ENCODE results near the gene ALDOC.
A peak's percentile ranks its signal among the peaks of the same experiment; 100 is the strongest.

ALDOC gene

DNA sequence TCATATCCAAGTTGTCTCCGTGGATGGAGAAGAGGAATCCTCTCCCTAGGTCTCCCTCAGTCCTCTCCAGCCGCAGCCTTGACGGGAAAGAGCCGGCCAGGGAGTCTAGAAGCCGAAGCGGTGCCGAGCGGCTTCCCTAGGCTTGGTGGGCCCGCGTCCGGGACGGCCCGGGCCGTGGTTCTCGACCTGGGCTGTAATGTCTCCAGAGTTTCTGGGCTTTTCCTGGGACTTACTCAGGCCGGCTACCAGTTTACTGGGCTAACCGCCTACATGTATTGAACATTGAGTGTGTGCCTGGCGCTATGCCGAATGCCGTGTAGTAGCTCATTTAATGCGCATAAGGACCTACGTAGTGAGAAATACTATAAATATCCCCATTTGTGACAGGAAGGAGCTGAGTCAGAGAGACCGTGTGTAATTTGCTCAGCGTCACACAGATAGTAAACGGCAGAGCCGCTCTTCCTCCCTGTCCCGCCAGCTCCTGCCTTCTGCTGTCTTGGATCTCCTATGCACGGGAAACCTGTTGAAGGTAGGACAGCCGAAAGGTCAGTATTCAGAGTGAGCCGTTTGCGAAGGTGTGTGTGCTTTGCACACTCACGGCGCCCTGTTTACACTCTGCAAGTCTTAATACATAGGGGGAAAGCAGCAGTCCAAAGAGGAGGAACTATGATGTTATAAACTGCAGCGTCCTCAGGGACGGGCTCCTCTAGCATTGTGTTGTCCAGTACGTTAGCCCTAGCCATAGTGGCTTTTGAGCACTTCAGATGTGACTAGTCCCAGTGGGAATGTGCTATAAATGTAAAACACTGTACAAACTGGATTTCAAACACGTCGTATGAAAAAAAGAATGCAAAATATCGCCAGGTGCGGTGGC lies 22.9 kb upstream of the ALDOC start:
- H3K27ac ChIP-seq (ENCODE audit: low read depth, low read length, poor library complexity, severe bottlenecking): peak overlapping the region; percentile 84
- H3K9me2 ChIP-seq (ENCODE audit: low read depth, low read length): no peaks in the 10 kb centered on the region
- H3K9ac ChIP-seq (ENCODE audit: low read length): peak overlapping the region; percentile 74
- H2AFZ ChIP-seq (ENCODE audit: low read length): no peak overlapping the region
- no peaks in the 10 kb centered on the region for H3F3A ChIP-seq (ENCODE audit: insufficient read depth, low read length)
- no peaks in the 10 kb centered on the region for H3K27me3 ChIP-seq (ENCODE audit: insufficient read depth, low read length)
- peaks cover 19% of the 10 kb centered on the region for H3K4me1 ChIP-seq (ENCODE audit: insufficient read depth, low read length, severe bottlenecking)
- no peak for TF ChIP-seq EZH2 (IDR thresholded peaks at IDR 0.05; ENCODE audit: borderline replicate concordance, low read length)
- TF ChIP-seq, protein P1, sequence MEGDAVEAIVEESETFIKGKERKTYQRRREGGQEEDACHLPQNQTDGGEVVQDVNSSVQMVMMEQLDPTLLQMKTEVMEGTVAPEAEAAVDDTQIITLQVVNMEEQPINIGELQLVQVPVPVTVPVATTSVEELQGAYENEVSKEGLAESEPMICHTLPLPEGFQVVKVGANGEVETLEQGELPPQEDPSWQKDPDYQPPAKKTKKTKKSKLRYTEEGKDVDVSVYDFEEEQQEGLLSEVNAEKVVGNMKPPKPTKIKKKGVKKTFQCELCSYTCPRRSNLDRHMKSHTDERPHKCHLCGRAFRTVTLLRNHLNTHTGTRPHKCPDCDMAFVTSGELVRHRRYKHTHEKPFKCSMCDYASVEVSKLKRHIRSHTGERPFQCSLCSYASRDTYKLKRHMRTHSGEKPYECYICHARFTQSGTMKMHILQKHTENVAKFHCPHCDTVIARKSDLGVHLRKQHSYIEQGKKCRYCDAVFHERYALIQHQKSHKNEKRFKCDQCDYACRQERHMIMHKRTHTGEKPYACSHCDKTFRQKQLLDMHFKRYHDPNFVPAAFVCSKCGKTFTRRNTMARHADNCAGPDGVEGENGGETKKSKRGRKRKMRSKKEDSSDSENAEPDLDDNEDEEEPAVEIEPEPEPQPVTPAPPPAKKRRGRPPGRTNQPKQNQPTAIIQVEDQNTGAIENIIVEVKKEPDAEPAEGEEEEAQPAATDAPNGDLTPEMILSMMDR (IDR thresholded peaks at IDR 0.05; ENCODE audit: low read length): no peak
- H3K36me3 ChIP-seq (ENCODE audit: insufficient read depth, low read length): peaks cover 22% of the 10 kb centered on the region; the same call in 1 of the 2 replicates
- H3K4me2 ChIP-seq (ENCODE audit: low read length): peak overlapping the region; percentile 97
- H4K20me1 ChIP-seq (ENCODE audit: insufficient read depth, low read length): no peaks in the 10 kb centered on the region
- H3K9me3 ChIP-seq (ENCODE audit: low read length): no peaks in the 10 kb centered on the region
- H3K4me3 ChIP-seq (ENCODE audit: low read depth, low read length, poor library complexity, severe bottlenecking): peak overlapping the region; percentile 84
- peaks cover 14% of the 10 kb centered on the region for H3K79me2 ChIP-seq (ENCODE audit: insufficient read depth, low read length)

DNA sequence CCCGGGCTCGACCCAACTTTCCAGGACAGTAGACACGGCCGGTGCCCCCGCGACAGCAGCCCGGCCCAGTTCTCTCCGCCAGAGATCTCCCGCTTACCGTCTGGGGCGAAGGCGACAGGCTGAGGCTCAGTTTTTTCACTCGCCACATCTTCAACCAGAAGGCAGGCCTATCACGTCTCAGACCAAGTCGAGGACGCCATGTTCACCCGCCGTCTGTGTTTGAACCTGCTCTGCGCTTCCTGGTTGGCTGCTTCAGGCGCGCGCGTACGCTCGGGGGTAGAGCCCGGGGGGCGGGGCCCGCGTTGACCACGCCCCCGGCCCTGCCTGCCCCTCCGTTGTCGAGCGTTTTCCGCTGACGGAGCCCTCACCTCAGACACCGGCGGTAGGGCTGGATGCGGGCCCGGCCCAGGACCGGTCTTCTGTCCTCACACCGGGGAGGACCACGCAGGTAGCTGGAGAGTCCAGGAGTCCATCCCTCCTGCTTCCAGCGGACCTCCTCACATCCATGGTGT lies 22.2 kb upstream of the ALDOC start, which contains the start of gene SPAG5:
TSS of gene SPAG5 (minus strand) at position 227 of the 512 bp plus-strand sequence. CDS start at position 148, 79 bp downstream.
- H3F3A ChIP-seq (ENCODE audit: insufficient read depth, low read length): no peaks in the 10 kb centered on the region
- no peaks in the 10 kb centered on the region for H3K9me2 ChIP-seq (ENCODE audit: low read depth, low read length)
- peak within 1 kb of the TSS; percentile 84 for H3K4me3 ChIP-seq (ENCODE audit: low read depth, low read length, poor library complexity, severe bottlenecking)
- H3K4me2 ChIP-seq (ENCODE audit: low read length): peak within 1 kb of the TSS; percentile 97
- H3K4me1 ChIP-seq (ENCODE audit: insufficient read depth, low read length, severe bottlenecking): peaks cover 19% of the 10 kb centered on the region
- peak within 1 kb of the TSS; percentile 84 for H3K27ac ChIP-seq (ENCODE audit: low read depth, low read length, poor library complexity, severe bottlenecking)
- peaks cover 14% of the 10 kb centered on the region for H3K79me2 ChIP-seq (ENCODE audit: insufficient read depth, low read length)
- peak within 1 kb of the TSS; percentile 88 for H3K9ac ChIP-seq (ENCODE audit: low read length)
- H3K36me3 ChIP-seq (ENCODE audit: insufficient read depth, low read length): peaks cover 23% of the 10 kb centered on the region; the same call in 1 of the 2 replicates
- no peaks in the 10 kb centered on the region for H3K27me3 ChIP-seq (ENCODE audit: insufficient read depth, low read length)
- no peak for TF ChIP-seq EZH2 (IDR thresholded peaks at IDR 0.05; ENCODE audit: borderline replicate concordance, low read length)
- TF ChIP-seq, protein P1 (IDR thresholded peaks at IDR 0.05; ENCODE audit: low read length): no peak
- no peak within 1 kb of the TSS for H2AFZ ChIP-seq (ENCODE audit: low read length)
- H3K9me3 ChIP-seq (ENCODE audit: low read length): no peaks in the 10 kb centered on the region
- H4K20me1 ChIP-seq (ENCODE audit: insufficient read depth, low read length): no peaks in the 10 kb centered on the region

DNA sequence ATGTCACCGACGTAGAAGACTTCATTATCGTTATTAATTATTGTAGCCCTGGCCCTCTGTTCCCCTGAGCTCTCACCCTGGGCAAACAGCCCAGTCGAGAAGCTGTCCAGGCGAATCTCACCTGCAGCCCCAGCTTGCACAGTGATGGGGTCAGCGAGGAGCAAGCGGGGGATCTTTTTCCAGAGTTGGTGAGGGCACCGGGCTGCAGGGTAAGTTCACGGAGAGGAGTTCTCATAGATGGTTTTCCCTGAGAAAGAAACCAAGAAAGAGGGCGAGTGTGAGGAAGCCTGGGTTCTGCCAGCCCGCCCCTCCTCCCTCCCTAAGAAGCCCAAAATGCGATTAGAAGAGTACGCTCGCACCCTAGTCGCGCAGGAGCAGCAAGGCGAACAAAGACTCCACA lies 21.7 kb upstream of the ALDOC start:
- Histone ChIP-seq H2AFZ (ENCODE audit: low read length) (no peak overlapping the region), H3K9ac (ENCODE audit: low read length) (peak overlapping the region; percentile 88), H3K36me3 (ENCODE audit: insufficient read depth, low read length) (peaks cover 24% of the 10 kb centered on the region), H3K27me3 (ENCODE audit: insufficient read depth, low read length) (no peaks in the 10 kb centered on the region), H3K4me3 (ENCODE audit: low read depth, low read length, poor library complexity, severe bottlenecking) (peak overlapping the region; percentile 84), H3K4me1 (ENCODE audit: insufficient read depth, low read length, severe bottlenecking) (peaks cover 19% of the 10 kb centered on the region), H3K9me3 (ENCODE audit: low read length) (no peaks in the 10 kb centered on the region), H4K20me1 (ENCODE audit: insufficient read depth, low read length) (no peaks in the 10 kb centered on the region), H3K9me2 (ENCODE audit: low read depth, low read length) (no peaks in the 10 kb centered on the region), H3F3A (ENCODE audit: insufficient read depth, low read length) (no peaks in the 10 kb centered on the region), H3K27ac (ENCODE audit: low read depth, low read length, poor library complexity, severe bottlenecking) (peak overlapping the region; percentile 70), H3K79me2 (ENCODE audit: insufficient read depth, low read length) (peaks cover 14% of the 10 kb centered on the region), H3K4me2 (ENCODE audit: low read length) (peak overlapping the region; percentile 97)
- TF ChIP-seq, protein P1 (IDR thresholded peaks at IDR 0.05; ENCODE audit: low read length): no peak
- no peak for TF ChIP-seq EZH2 (IDR thresholded peaks at IDR 0.05; ENCODE audit: borderline replicate concordance, low read length)
